GM18951 (cell line): Measurements from ENCODE around the gene ZNF488.

Experiments
- POLR2A ChIP-seq: IDR thresholded peaks from 4 replicates; pipeline ENCODE4 v1.6.1; 2011; ENCODE audit warnings: mild to moderate bottlenecking; ENCODE audit not compliant: insufficient read length, insufficient read depth; ENCODE audit errors: extremely low read depth
- in situ Hi-C: fragments of 300-500 bp; cut with MboI; formaldehyde crosslinking; loops from one replicate; pipeline ENCODE4 v1.12.0; 2022; ENCODE audit warnings: low sequenced_read_pairs, mixed read lengths, inconsistent platforms; ENCODE audit not compliant: unreplicated experiment

The ZNF488 gene

GRCh38 chr10:47414752-47415519, 30.8 kb upstream of the ZNF488 start:
- TF ChIP-seq POLR2A: no peak

GRCh38 chr10:47414227-47414592, 30.1 kb upstream of the ZNF488 start:
- no peak for TF ChIP-seq POLR2A
- in situ Hi-C loops: no loop called here

More at GRCh38 chr10:47414752-47415519, 30.8 kb upstream of the ZNF488 start:
- in situ Hi-C loops: no loop called here

- in situ Hi-C loops: no loop called here
- no peak for TF ChIP-seq POLR2A
Measured at GRCh38 chr10:47413531-47414226, 29.6 kb upstream of the ZNF488 start.

GRCh38 chr10:47412869-47413268, 28.8 kb upstream of the ZNF488 start:
- TF ChIP-seq POLR2A: no peak
- in situ Hi-C loops: no loop called here

- TF ChIP-seq POLR2A: no peak
- in situ Hi-C loops: no loop called here
Measured at GRCh38 chr10:47412177-47412730, 28.2 kb upstream of the ZNF488 start.

- in situ Hi-C loops: no loop called here
- TF ChIP-seq POLR2A: no peak
Measured at GRCh38 chr10:47410862-47411261, 26.8 kb upstream of the ZNF488 start.

GRCh38 chr10:47410271-47410670, 26.2 kb upstream of the ZNF488 start:
- no peak for TF ChIP-seq POLR2A
- in situ Hi-C loops: no loop called here

GRCh38 chr10:47409866-47410256, 25.8 kb upstream of the ZNF488 start:
- in situ Hi-C loops: no loop called here
- TF ChIP-seq POLR2A: no peak

GRCh38 chr10:47409171-47409865, 25.2 kb upstream of the ZNF488 start:
- no peak for TF ChIP-seq POLR2A
- in situ Hi-C loops: no loop called here

GRCh38 chr10:47408606-47409005, 24.5 kb upstream of the ZNF488 start:
- in situ Hi-C loops: no loop called here
- no peak for TF ChIP-seq POLR2A

GRCh38 chr10:47406870-47407691, 23.0 kb upstream of the ZNF488 start:
- TF ChIP-seq POLR2A: no peak
- in situ Hi-C loops: no loop called here

GRCh38 chr10:47406548-47406869, 22.4 kb upstream of the ZNF488 start:
- TF ChIP-seq POLR2A: no peak
- in situ Hi-C loops: no loop called here
